Neural crest cell (in vitro differentiated cells): ENCODE data around the gene PPP2R2D. TPM values are rescaled to one million over a fixed set of nuclear protein-coding genes. Genes with fewer than 3 reads are reported as not detected.

Experiments used
- DNase-seq: peaks from one replicate; pipeline ENCODE4 v3.0.0; 2021; ENCODE audit warnings: low read depth, mixed read lengths, low spot score
- H3K27ac Mint-ChIP-seq: one replicate; pipeline ENCODE4 v1.8.0; 2021; ENCODE audit warnings: mild to moderate bottlenecking, mixed read lengths; ENCODE audit not compliant: unreplicated experiment
- H3K27me3 Mint-ChIP-seq: 2 replicates; pipeline ENCODE4 v1.8.0; 2021; ENCODE audit warnings: low read depth, mild to moderate bottlenecking, mixed read lengths
- H3K36me3 Mint-ChIP-seq: 2 replicates; pipeline ENCODE4 v1.8.0; 2021; ENCODE audit warnings: low read depth, mild to moderate bottlenecking, mixed read lengths
- H3K4me1 Mint-ChIP-seq: 2 replicates; pipeline ENCODE4 v1.8.0; 2021; ENCODE audit warnings: mixed read lengths
- H3K4me3 Mint-ChIP-seq: one replicate; pipeline ENCODE4 v1.8.0; 2021; ENCODE audit warnings: mild to moderate bottlenecking, mixed read lengths
- H3K9me3 Mint-ChIP-seq: 2 replicates; pipeline ENCODE4 v1.8.0; 2021; ENCODE audit warnings: mixed read lengths
- total RNA-seq: library from RNA; stranded (reverse); gene quantifications from 2 replicates; pipeline ENCODE4 v1.2.1, GENCODE V29; 2021
- TF ChIP-seq, protein P1 (sequence below): fragments of 200-600 bp; sonication (generic); conservative IDR thresholded peaks from 2 replicates; pipeline ENCODE4 v1.5.0; 2021; ENCODE audit warnings: antibody characterized with exemption, mild to moderate bottlenecking

PPP2R2D gene
- total RNA-seq, 1 donor from 2014 or later, result 39.3 TPM

DNA sequence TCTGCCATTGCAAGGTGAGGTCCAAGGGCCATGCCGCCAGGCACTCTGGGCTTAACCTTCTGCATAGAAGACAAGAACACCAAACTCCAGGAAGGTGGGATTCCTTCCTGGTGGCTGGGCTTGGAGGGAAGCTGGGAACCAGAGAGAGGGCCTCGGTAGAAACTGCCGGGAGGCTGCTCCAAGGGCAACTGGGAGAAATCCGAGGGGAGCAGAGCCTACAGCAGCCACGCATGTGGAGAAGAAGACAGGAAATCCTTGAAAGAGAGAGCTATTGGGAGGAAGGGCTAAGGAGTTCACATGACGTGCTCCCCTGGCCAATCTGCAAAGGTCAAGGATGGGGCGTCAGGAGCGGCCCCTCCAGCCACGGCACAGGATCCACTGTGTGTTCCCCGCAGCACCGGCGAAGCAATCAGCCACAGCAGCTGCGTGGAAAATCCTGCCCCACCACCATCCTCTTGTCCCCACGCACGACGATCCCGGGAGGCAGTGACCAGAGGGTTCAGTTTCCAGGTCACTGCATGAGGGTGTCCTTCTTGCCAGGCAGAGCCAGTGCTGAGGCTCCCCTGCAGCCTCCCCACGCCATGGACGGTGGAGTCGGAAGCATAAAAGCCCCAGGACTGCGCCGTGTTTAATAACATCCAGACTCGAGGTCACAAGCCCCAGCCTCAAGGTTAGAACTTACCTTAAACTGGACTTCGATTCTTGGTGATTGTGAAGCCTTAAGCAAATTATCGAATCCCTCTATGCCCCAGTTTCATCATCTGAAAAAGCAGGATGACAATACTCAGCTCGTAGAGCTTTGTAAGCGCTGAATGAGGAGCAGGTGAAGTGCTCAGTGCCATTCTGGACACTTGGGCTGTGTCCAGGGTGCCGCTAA, 8.6 kb upstream of the PPP2R2D start:
- no peaks in the 10 kb centered on the region for H3K36me3 Mint-ChIP-seq

DNA sequence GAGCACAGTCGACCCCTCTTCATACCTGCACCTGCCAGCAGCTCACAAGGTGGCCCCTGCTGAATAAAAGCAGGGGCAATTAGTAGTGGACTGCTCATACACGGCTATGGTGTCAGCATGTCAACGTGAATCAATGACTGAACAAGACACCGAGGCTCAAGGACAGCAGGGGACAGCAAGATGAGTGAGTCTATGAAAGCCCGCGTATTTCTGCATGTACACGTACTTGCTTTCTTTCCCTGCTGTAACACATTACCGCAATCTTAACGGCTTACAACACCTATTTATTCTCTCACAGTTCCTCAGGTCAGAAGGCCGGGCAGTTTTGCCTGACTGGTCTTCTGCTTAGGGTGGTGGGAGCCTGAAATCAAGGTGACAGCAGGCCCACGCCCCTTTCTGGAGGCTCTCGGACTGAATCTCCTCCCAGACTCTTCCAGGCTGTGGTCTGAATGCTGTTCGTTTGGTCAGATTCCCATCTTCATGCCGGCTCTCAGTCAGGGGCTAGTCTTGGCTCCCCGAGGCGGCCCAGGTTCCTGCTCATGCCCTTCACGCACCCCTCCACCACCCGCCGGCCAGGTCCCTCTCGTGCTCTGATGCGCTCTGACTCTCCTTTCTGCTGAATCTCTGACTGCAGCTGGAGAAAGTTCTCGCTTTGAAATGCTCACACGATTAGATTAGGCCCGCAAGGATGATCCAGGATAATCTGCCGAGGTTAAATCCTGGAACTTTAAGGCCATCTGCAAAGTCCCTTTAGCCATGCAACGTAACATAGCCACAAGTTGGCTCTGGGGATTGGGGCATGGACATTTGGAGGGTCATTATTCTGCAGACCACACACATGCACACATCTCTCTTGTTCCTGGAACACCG, 7.8 kb upstream of the PPP2R2D start:
- H3K36me3 Mint-ChIP-seq, result no peaks in the 10 kb centered on the region
- DNase-seq, result no peak
- TF ChIP-seq, protein P1, sequence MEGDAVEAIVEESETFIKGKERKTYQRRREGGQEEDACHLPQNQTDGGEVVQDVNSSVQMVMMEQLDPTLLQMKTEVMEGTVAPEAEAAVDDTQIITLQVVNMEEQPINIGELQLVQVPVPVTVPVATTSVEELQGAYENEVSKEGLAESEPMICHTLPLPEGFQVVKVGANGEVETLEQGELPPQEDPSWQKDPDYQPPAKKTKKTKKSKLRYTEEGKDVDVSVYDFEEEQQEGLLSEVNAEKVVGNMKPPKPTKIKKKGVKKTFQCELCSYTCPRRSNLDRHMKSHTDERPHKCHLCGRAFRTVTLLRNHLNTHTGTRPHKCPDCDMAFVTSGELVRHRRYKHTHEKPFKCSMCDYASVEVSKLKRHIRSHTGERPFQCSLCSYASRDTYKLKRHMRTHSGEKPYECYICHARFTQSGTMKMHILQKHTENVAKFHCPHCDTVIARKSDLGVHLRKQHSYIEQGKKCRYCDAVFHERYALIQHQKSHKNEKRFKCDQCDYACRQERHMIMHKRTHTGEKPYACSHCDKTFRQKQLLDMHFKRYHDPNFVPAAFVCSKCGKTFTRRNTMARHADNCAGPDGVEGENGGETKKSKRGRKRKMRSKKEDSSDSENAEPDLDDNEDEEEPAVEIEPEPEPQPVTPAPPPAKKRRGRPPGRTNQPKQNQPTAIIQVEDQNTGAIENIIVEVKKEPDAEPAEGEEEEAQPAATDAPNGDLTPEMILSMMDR, result no peak
- H3K27me3 Mint-ChIP-seq, result peaks cover 24% of the 10 kb centered on the region
- no peak overlapping the region for H3K4me3 Mint-ChIP-seq
- H3K9me3 Mint-ChIP-seq, result no peaks in the 10 kb centered on the region
- H3K27ac Mint-ChIP-seq, result no peak overlapping the region
- H3K4me1 Mint-ChIP-seq, result no peaks in the 10 kb centered on the region

More for the DNA sequence above, 8.6 kb upstream of the PPP2R2D start:
- Mint-ChIP-seq H3K4me3 (no peak overlapping the region), H3K27ac (no peak overlapping the region), H3K4me1 (no peaks in the 10 kb centered on the region), H3K27me3 (peaks cover 19% of the 10 kb centered on the region), H3K9me3 (no peaks in the 10 kb centered on the region)
- TF ChIP-seq, protein P1, result no peak
- DNase-seq, result no peak

DNA sequence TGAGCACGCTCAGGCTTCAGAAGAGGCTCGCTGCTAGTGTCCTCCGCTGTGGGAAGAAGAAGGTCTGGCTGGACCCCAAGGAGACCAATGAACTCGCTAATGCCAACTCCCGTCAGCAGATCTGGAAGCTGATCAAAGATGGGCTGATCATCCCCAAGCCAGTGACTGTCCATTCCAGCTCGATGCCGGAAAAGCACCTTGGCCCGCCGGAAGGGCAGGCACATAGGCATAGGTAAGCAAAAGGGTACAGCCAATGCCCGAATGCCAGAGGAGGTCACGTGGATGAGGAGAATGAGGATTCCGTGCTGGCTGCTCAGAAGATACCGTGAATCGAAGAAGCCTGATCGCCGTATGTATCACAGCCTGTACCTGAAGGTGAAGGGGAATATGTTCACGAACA, 5.7 kb upstream of the PPP2R2D start:
- Mint-ChIP-seq H3K9me3 (no peaks in the 10 kb centered on the region), H3K36me3 (no peaks in the 10 kb centered on the region), H3K27ac (no peak overlapping the region), H3K4me1 (peaks cover 6% of the 10 kb centered on the region), H3K4me3 (no peak overlapping the region), H3K27me3 (peaks cover 45% of the 10 kb centered on the region)
- TF ChIP-seq, protein P1, result no peak
- no peak for DNase-seq

DNA sequence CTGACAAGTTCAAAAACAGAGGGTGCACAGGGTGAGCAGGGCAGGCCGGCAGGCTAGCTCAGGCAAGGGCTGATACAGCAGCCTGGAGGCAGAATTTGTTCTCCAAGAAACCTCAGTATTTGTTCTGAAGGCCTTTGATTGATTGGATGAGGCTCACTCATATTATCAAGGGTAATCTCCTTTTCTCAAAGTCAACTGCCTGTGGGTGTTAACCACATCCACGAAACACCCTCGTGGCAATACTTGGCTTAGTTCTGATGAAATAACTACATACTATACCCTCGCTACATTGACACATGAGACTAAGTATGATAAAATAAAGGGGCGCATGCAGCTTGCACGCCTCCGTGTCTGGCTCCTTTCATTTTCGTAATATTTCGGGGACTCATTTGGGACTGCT, 4.4 kb upstream of the PPP2R2D start:
- Mint-ChIP-seq H3K4me1 (peaks cover 7% of the 10 kb centered on the region), H3K9me3 (no peaks in the 10 kb centered on the region), H3K27ac (no peak overlapping the region), H3K27me3 (peaks cover 47% of the 10 kb centered on the region), H3K36me3 (no peaks in the 10 kb centered on the region), H3K4me3 (peak overlapping the region; percentile 3)
- no peak for DNase-seq
- TF ChIP-seq, protein P1, result no peak

DNA sequence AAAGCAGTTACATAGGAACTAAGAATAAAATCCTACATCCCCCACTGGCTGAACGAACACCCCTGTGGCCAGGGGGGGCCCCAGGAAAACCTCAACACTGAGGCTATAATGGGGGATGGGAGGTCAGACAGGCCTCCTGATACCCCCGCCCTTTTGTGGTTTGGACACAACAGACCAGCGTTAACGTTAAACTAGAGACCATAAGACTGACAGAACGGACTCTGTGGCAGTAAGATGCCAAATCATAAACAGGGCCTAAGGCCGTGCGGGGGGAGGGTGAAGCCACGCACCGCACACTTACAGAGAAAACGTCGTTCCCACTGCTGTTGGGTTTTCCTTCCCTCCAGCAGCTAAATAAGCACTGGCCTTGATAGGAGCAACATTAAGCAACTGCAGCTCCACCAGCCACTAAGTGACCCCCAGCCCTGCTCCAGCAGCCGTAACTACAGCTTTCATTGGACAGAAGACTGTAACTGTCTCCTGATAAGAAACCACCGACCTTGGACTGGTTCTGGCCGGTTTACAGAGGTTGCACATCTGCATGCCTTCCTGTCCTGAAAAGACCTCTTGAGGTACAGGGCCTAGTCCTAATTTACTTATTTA, 3.4 kb upstream of the PPP2R2D start:
- Mint-ChIP-seq H3K27me3 (peaks cover 43% of the 10 kb centered on the region), H3K36me3 (no peaks in the 10 kb centered on the region), H3K4me1 (peaks cover 15% of the 10 kb centered on the region), H3K27ac (no peak overlapping the region), H3K4me3 (peak overlapping the region; percentile 61), H3K9me3 (no peaks in the 10 kb centered on the region)
- no peak for DNase-seq
- TF ChIP-seq, protein P1, result no peak
